ENCODE results near the gene UBAP1L. TPM values are rescaled to one million over a fixed set of nuclear protein-coding genes. Genes with fewer than 3 reads are reported as not detected.

UBAP1L gene
- total RNA-seq, 2 experiments from 2014 or later, result 7.2 TPM

DNA sequence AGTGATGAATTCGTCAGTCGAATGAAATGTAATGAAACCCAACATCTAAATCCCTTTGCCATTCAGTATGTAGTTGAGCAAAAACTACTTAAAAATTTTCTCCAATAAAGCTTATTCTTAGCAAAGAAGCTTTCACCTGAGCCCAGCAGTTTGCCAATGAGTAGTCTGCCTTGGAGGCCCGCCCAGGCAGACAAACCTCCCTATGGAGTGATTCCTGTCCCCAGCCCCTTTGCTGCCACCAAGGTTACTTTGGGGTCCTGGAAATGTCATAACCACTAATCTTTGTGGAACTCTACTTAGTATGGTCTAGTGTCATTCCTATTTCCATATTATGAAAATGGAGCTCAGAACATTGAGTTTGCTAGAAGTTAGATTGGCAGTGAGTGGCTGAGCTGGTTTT lies 12.1 kb downstream of the UBAP1L start:
- Histone ChIP-seq H3K4me3 (ENCODE audit: low read length) (no peak overlapping the region), H3K4me1 (ENCODE audit: insufficient read depth, low read length) (no peaks in the 10 kb centered on the region), H3K27me3 (ENCODE audit: control insufficient read depth in 1 of 2, insufficient read depth in 2 of 2, low read length in 2 of 2) (no peaks in the 10 kb centered on the region), H3K36me3 (ENCODE audit: insufficient read depth, low read length) (peaks cover 43% of the 10 kb centered on the region), H3K9me3 (ENCODE audit: control insufficient read depth in 1 of 2, insufficient read depth in 1 of 2, low read length in 2 of 2) (no peaks in the 10 kb centered on the region), H3K27ac (ENCODE audit: low read depth in 1 of 2, low read length in 2 of 2) (no peak overlapping the region)
- Mint-ChIP-seq H3K27ac (no peak overlapping the region), H3K4me1 (ENCODE audit: low read depth) (no peaks in the 10 kb centered on the region), H3K4me3 (no peak overlapping the region), H3K36me3 (ENCODE audit: low read depth) (peaks cover 65% of the 10 kb centered on the region), H3K27me3 (no peaks in the 10 kb centered on the region), H3K9me3 (no peaks in the 10 kb centered on the region)
- intact Hi-C loops (cut with DNase I, micrococcal nuclease), result no loop called here
- TF ChIP-seq, protein P1, sequence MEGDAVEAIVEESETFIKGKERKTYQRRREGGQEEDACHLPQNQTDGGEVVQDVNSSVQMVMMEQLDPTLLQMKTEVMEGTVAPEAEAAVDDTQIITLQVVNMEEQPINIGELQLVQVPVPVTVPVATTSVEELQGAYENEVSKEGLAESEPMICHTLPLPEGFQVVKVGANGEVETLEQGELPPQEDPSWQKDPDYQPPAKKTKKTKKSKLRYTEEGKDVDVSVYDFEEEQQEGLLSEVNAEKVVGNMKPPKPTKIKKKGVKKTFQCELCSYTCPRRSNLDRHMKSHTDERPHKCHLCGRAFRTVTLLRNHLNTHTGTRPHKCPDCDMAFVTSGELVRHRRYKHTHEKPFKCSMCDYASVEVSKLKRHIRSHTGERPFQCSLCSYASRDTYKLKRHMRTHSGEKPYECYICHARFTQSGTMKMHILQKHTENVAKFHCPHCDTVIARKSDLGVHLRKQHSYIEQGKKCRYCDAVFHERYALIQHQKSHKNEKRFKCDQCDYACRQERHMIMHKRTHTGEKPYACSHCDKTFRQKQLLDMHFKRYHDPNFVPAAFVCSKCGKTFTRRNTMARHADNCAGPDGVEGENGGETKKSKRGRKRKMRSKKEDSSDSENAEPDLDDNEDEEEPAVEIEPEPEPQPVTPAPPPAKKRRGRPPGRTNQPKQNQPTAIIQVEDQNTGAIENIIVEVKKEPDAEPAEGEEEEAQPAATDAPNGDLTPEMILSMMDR (IDR thresholded peaks at IDR 0.05), result no peak
- no peak for DNase-seq
- POLR2A ChIA-PET, result no interaction called here
- ATAC-seq (ENCODE audit: poor library complexity), result no peak
- CTCF ChIA-PET, result no interaction called here

DNA sequence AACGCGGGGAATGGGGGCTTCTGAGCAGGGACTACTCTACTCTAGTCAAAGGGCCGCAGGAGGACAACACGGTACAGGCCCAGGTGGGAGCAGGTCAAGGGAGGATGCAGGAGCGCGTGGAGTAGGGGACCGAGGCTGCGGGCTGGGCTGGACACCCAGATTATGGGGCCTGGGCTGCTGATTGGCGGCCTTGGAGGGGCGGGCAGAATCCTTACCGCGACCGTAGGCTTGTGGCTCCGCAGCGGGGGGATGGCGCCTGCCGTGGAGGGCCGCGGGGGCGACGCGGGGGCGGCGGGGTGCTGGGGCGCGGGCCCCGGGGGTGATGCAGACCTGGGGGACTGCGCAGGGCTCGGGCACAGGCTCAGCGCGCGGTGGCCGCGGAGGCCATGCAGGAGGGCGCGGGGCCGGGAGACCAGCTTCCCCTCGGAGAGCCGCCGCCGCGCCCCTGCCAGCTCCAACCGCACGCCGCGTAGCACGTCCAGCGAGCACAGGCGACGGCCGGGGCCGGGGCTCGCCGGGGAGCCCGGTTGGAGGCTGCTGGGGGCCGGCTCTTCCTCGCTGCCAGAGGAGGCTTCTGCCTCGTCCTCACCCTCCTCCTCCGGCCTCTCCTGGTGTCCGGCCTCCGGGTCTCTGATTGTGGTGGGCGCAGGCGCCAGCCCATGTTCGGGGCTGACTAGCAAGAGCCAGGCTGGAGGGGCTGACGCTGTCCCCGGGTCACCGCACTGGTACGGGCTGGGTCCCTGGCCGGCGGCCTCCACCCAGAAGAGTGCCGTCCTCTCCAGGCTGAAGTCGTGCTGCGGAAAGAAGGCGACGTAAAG lies 12.9 kb downstream of the UBAP1L start:
- Histone ChIP-seq H3K9me3 (ENCODE audit: control insufficient read depth in 1 of 2, insufficient read depth in 1 of 2, low read length in 2 of 2) (no peaks in the 10 kb centered on the region), H3K27ac (ENCODE audit: low read depth in 1 of 2, low read length in 2 of 2) (no peak overlapping the region), H3K36me3 (ENCODE audit: insufficient read depth, low read length) (peaks cover 49% of the 10 kb centered on the region), H3K27me3 (ENCODE audit: control insufficient read depth in 1 of 2, insufficient read depth in 2 of 2, low read length in 2 of 2) (no peaks in the 10 kb centered on the region), H3K4me1 (ENCODE audit: insufficient read depth, low read length) (no peaks in the 10 kb centered on the region), H3K4me3 (ENCODE audit: low read length) (no peak overlapping the region)
- Mint-ChIP-seq H3K4me3 (no peak overlapping the region), H3K27me3 (no peaks in the 10 kb centered on the region), H3K4me1 (ENCODE audit: low read depth) (no peaks in the 10 kb centered on the region), H3K9me3 (no peaks in the 10 kb centered on the region), H3K36me3 (ENCODE audit: low read depth) (peaks cover 70% of the 10 kb centered on the region), H3K27ac (no peak overlapping the region)
- CTCF ChIA-PET, result interaction anchor here (0.8 kb wide), 1 partner anchor 9 kb away, joined by 3 read pairs; no protein-coding TSS in a partner anchor
- TF ChIP-seq, protein P1 (IDR thresholded peaks at IDR 0.05), result no peak
- DNase-seq (no peak), ATAC-seq (ENCODE audit: poor library complexity) (no peak)
- intact Hi-C loops (cut with DNase I, micrococcal nuclease), result no loop called here
- POLR2A ChIA-PET, result no interaction called here

DNA sequence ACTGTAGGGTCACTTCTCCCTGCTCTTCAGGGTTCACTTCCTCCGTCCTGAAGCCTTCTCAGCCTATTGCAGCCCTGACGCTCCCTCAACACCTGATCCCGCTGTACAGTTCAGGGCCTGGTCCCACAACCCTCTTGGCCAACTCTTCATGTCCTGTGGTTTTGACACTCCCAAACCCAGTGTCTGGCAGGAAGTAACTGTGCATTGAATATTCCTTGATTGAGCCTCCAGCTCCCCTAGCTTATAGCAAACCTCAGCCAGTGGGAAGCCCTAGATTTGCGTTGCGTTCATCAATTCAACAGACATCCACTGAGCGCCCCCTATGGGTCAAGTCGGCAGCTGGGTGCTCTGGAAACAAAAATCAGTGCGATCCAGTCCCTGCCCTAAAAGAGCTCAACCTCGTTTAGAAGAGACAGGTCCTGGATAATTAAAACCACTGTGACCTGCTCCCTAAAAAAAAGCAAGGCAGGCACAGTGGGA lies 13.5 kb downstream of the UBAP1L start:
- intact Hi-C loops (cut with DNase I, micrococcal nuclease), result no loop called here
- peaks cover 53% of the 10 kb centered on the region for H3K36me3 ChIP-seq (ENCODE audit: insufficient read depth, low read length)
- no peaks in the 10 kb centered on the region for H3K27me3 ChIP-seq (ENCODE audit: control insufficient read depth in 1 of 2, insufficient read depth in 2 of 2, low read length in 2 of 2)
- peak; percentile 14 to 66 (median 36) for DNase-seq
- TF ChIP-seq, protein P1 (IDR thresholded peaks at IDR 0.05), result peak; percentile 48
- Mint-ChIP-seq H3K4me1 (ENCODE audit: low read depth) (no peaks in the 10 kb centered on the region), H3K9me3 (no peaks in the 10 kb centered on the region), H3K4me3 (no peak overlapping the region), H3K27ac (no peak overlapping the region), H3K27me3 (no peaks in the 10 kb centered on the region), H3K36me3 (ENCODE audit: low read depth) (peaks cover 75% of the 10 kb centered on the region)
- no peaks in the 10 kb centered on the region for H3K9me3 ChIP-seq (ENCODE audit: control insufficient read depth in 1 of 2, insufficient read depth in 1 of 2, low read length in 2 of 2)
- no peak overlapping the region for H3K27ac ChIP-seq (ENCODE audit: low read depth in 1 of 2, low read length in 2 of 2)
- no peak overlapping the region for H3K4me3 ChIP-seq (ENCODE audit: low read length)
- POLR2A ChIA-PET, result no interaction called here
- H3K4me1 ChIP-seq (ENCODE audit: insufficient read depth, low read length), result no peaks in the 10 kb centered on the region
- no peak for ATAC-seq (ENCODE audit: poor library complexity)
- CTCF ChIA-PET, result interaction anchor here (0.8 kb wide), 1 partner anchor 10 kb away, joined by 3 read pairs; no protein-coding TSS in a partner anchor
